ENCODE data around the gene DUSP8. TPM values are rescaled to one million over a fixed set of nuclear protein-coding genes. Genes with fewer than 3 reads are reported as not detected.

The DUSP8 gene
- total and polyA plus RNA-seq, 2 of the 8 experiments (the other 6 are each of a cell fraction or from before 2014, with no cell fraction given) = 2.8 to 3.6 TPM

- Histone ChIP-seq H2BK20ac (ENCODE audit: low read length) (no peak overlapping the region), H3K4me1 (replicated peaks in 1 of 4; ENCODE audit: control insufficient read depth in 3 of 4, insufficient read depth in 4 of 4, low read length in 3 of 4) (peaks cover 0 to 20% (median 13%) of the 10 kb centered on the region in 4 experiments; a peak in 6 of 7 replicates), H2BK12ac (ENCODE audit: low read depth, low read length) (no peak overlapping the region), H3K27ac (ENCODE audit: low read depth, low read length) (no peak overlapping the region), H3K9me3 (ENCODE audit: insufficient read depth in 2 of 2, low read depth in 1 of 2, low read length in 1 of 2) (no peaks in the 10 kb centered on the region), H3K79me2 (ENCODE audit: control insufficient read depth in 1 of 2, insufficient read depth in 2 of 2, low read length in 2 of 2) (peaks cover 0 to 25% of the 10 kb centered on the region in 2 experiments; a peak in 1 of 4 replicates), H4K91ac (replicated peaks; ENCODE audit: insufficient read length, low read length) (no peak overlapping the region), H3K9ac (replicated peaks in 1 of 4; ENCODE audit: extremely low read depth in 1 of 4, low read depth in 3 of 4, low read length in 3 of 4) (no peak overlapping the region), H3K18ac (ENCODE audit: extremely low read depth, low read length) (no peak overlapping the region), H3K4me3 (ENCODE audit: extremely low read depth in 1 of 4, insufficient read depth in 2 of 4, low read depth in 3 of 4, low read length in 4 of 4) (no peak overlapping the region), H4K8ac (ENCODE audit: extremely low read depth, insufficient read depth, low read length) (0 out of 2 replicates have a peak overlapping the region, but pooled peaks have one; percentile 20), H4K5ac (ENCODE audit: insufficient read length, low read depth, low read length) (no peak overlapping the region), H2BK15ac (ENCODE audit: low read length) (no peak overlapping the region), H3K27me3 (replicated peaks in 1 of 4; ENCODE audit: control insufficient read depth in 3 of 4, extremely low read depth in 1 of 4, insufficient read depth in 3 of 4, low read length in 3 of 4) (no peaks in the 10 kb centered on the region), H3K36me3 (ENCODE audit: control insufficient read depth in 2 of 4, insufficient read depth in 4 of 4, low read length in 3 of 4) (no peaks in the 10 kb centered on the region), H3K4ac (replicated peaks; ENCODE audit: insufficient read length, low read depth, low read length) (no peak overlapping the region), H3K23ac (ENCODE audit: insufficient read length) (no peak overlapping the region), H2AFZ (ENCODE audit: low read length) (no peak overlapping the region), H2BK120ac (replicated peaks; ENCODE audit: low read depth, low read length) (no peak overlapping the region), H3K56ac (replicated peaks; ENCODE audit: insufficient read length, low read depth, low read length) (no peak overlapping the region), H3K23me2 (ENCODE audit: low read depth, low read length) (no peaks in the 10 kb centered on the region), H2AK5ac (ENCODE audit: low read depth, low read length) (no peak overlapping the region), H2BK5ac (ENCODE audit: low read depth, low read length) (peak overlapping the region; percentile 60; the same call in 1 of the 2 replicates), H3K79me1 (ENCODE audit: low read depth, low read length) (peaks cover 19% of the 10 kb centered on the region), H3K14ac (ENCODE audit: insufficient read length) (no peak overlapping the region), H4K20me1 (replicated peaks in 1 of 2; ENCODE audit: control insufficient read depth in 1 of 2, insufficient read depth in 2 of 2, low read length in 2 of 2) (peaks cover 5 to 17% of the 10 kb centered on the region in 2 experiments), H3K4me2 (ENCODE audit: insufficient read depth in 1 of 2, low read depth in 2 of 2, low read length in 2 of 2) (no peak overlapping the region)
- CTCF ChIA-PET (ENCODE audit: partially characterized antibody) = interaction anchor here (1.1 to 1.6 kb wide), 3 partner anchors 9 to 67 kb away, joined by 3 to 5 read pairs (median 3); no protein-coding TSS in a partner anchor
- DNase-seq (ENCODE audit: low read depth in 1 of 2, low spot score in 2 of 2) (no peak), FAIRE-seq (no peak)
- 85% methylated on average over 8 of the region's 15 CpGs; no CpG with 5 or more reads in 1 of the 2 experiments for WGBS, 2 experiments (ENCODE audit: extremely low coverage in 1 of 2, insufficient coverage in 1 of 2, insufficient read length in 1 of 2, insufficient replicate concordance in 2 of 2, low coverage in 1 of 2, low lambda C conversion rate in 2 of 2, missing lambda C conversion rate in 1 of 2)
- TF ChIP-seq TBP (IDR thresholded peaks at IDR 0.05; ENCODE audit: low read depth, low read length) (no peak), BRCA1 (IDR thresholded peaks at IDR 0.05; ENCODE audit: low read depth, low read length) (no peak), SP4 (IDR thresholded peaks at IDR 0.05; ENCODE audit: low read length) (no peak), SP1 (IDR thresholded peaks at IDR 0.05; ENCODE audit: low read depth, low read length) (no peak), POLR2AphosphoS5 (IDR thresholded peaks at IDR 0.05; ENCODE audit: low read depth, low read length) (no peak), EZH2 (IDR thresholded peaks at IDR 0.05; ENCODE audit: low read depth, low read length, severe bottlenecking) (no peak)
- POLR2A ChIA-PET (ENCODE audit: partially characterized antibody) = no interaction called here
Observed at GRCh38 chr11:1508491-1508891, 63.6 kb downstream of the DUSP8 start.
